ENCODE measurements around the gene LEMD2. TPM values are rescaled to one million over a fixed set of nuclear protein-coding genes. Genes with fewer than 3 reads are reported as not detected.

The LEMD2 gene
- total and polyA plus RNA-seq, 9 of the 15 experiments (the other 6 are each of a cell fraction or from before 2014, with no cell fraction given) = 0.32 to 46.3 (median 30.8) TPM

GRCh38 chr6:33728438-33728837, 60.5 kb downstream of the LEMD2 start:
- ATAC-seq (no peak), DNase-seq (ENCODE audit: extremely low read depth in 1 of 4, low spot score in 3 of 4) (no peak), FAIRE-seq (no peak)
- POLR2A ChIA-PET = interaction anchor here (0.9 kb wide), 1 partner anchor 9 kb away, joined by 4 read pairs; no protein-coding TSS in a partner anchor
- Histone ChIP-seq H2AFZ (ENCODE audit: low read depth, low read length) (no peak overlapping the region), H3K79me2 (ENCODE audit: control insufficient read depth, insufficient read depth, low read length) (no peaks in the 10 kb centered on the region), H3K4me2 (ENCODE audit: insufficient read depth, low read length) (no peak overlapping the region), H3K9ac (ENCODE audit: insufficient read depth in 1 of 2, low read depth in 2 of 2, low read length in 2 of 2) (no peak overlapping the region), H3K36me3 (ENCODE audit: control insufficient read depth, insufficient read depth, low read length) (no peaks in the 10 kb centered on the region), H3K27me3 (ENCODE audit: control insufficient read depth in 2 of 2, insufficient read depth in 2 of 2, low read length in 2 of 2) (peaks cover 62 to 85% of the 10 kb centered on the region in 2 experiments), H3K9me3 (replicated peaks; ENCODE audit: control insufficient read depth, insufficient read depth, low read depth, low read length) (no peaks in the 10 kb centered on the region), H3K27ac (ENCODE audit: extremely low read depth, low read depth, low read length) (no peak overlapping the region), H3K4me1 (replicated peaks in 1 of 2; ENCODE audit: control insufficient read depth in 2 of 2, insufficient read depth in 2 of 2, low read length in 2 of 2) (peaks cover 9 to 10% of the 10 kb centered on the region in 2 experiments; a peak in 3 of 5 replicates), H3K9me1 (ENCODE audit: control insufficient read depth, insufficient read depth, low read length) (no peaks in the 10 kb centered on the region), H4K20me1 (replicated peaks; ENCODE audit: control insufficient read depth, insufficient read depth, low read length) (peaks cover 19% of the 10 kb centered on the region), H3K4me3 (no peak overlapping the region)
- 26% methylated on average over 11 of the region's 11 CpGs for WGBS (ENCODE audit: insufficient coverage, low coverage, missing lambda C conversion rate)
- CTCF ChIA-PET (ENCODE audit: low intra/inter-chr PET ratio) = no interaction called here
- intact Hi-C loops (cut with micrococcal nuclease) (no loop called here), in situ Hi-C loops (cut with MboI) (no loop called here)
- BruUV-seq (replicated peaks) = no TSS peak
- TF ChIP-seq PTBP1 (IDR thresholded peaks at IDR 0.05; ENCODE audit: low read depth, low read length) = no peak
- no peak for TF ChIP-seq E2F8 (IDR thresholded peaks at IDR 0.05; ENCODE audit: low read depth, partially characterized antibody)
- no peak for TF ChIP-seq CHD7 (IDR thresholded peaks at IDR 0.05; ENCODE audit: low read depth, low read length)
- no peak for TF ChIP-seq ZNF699 (CRISPR knock-in tag; IDR thresholded peaks at IDR 0.05; ENCODE audit: insufficient replicate concordance)
- TF ChIP-seq ZNF12 (CRISPR knock-in tag; IDR thresholded peaks at IDR 0.05) = no peak
- TF ChIP-seq ZNF311 (CRISPR knock-in tag; IDR thresholded peaks at IDR 0.05) = no peak
- TF ChIP-seq NFYB (IDR thresholded peaks at IDR 0.05; ENCODE audit: extremely low read depth, insufficient read length) = no peak
- TF ChIP-seq NEUROD1 (IDR thresholded peaks at IDR 0.05; ENCODE audit: borderline replicate concordance, low read depth, low read length, partially characterized antibody) = no peak
- TF ChIP-seq LARP7 (IDR thresholded peaks at IDR 0.05) = no peak

Data from K562 (cell line).